Left ventricle myocardium superior (tissue), 1 donor: Measurements from ENCODE around the gene BCAS3. TPM values are rescaled to one million over a fixed set of nuclear protein-coding genes. Genes with fewer than 3 reads are reported as not detected.
A peak's percentile ranks its signal among the peaks of the same experiment; 100 is the strongest.
"Not testable (repeated sequence)": the region's sequence is repeated elsewhere in the genome, so short reads cannot be mapped to it uniquely, and the experiment has no call there.

Experiments used
- ATAC-seq: fragments of 200-7000 bp; cut with Tn5 transposase; one replicate; pipeline ENCODE4 v1.9.1; 2020; ENCODE audit warnings: mild to moderate bottlenecking, moderate library complexity
- DNase-seq: peaks from one replicate; pipeline ENCODE4 v3.0.0-alpha.2; 2020
- intact Hi-C: fragments of 100-400 bp; cut with micrococcal nuclease; formaldehyde crosslinking; loops from one replicate; pipeline ENCODE4 v1.11.0; 2022
- total RNA-seq: library from RNA; stranded (reverse); fragmentation: NEBNext Ultra II Directional; extraction: Animal tissue kit (Norgen Biotek cat#: 25700); gene quantifications from one replicate; pipeline ENCODE4 v1.2.1, GENCODE V29; 2021
- donor health status: DM: no; HTN: yes; CAD: no; lungs with severe emphysema.

The BCAS3 gene
- total RNA-seq, 1 donor from 2014 or later: 15.9 TPM

- no peak for ATAC-seq
- intact Hi-C loops: no loop called here
- no peak for DNase-seq
These were observed 269.9 kb downstream of the BCAS3 start for GRCh38 chr17:60947543-60947942.

- intact Hi-C loops: no loop called here
- no peak for DNase-seq
- no peak for ATAC-seq
These were observed 275.1 kb downstream of the BCAS3 start for GRCh38 chr17:60952747-60953146.

GRCh38 chr17:60959011-60959410 is 281.4 kb downstream of the BCAS3 start:
- intact Hi-C loops: no loop called here
- DNase-seq: no peak
- no peak for ATAC-seq

- DNase-seq (no peak), ATAC-seq (no peak)
- intact Hi-C loops: no loop called here
These were observed 282.0 kb downstream of the BCAS3 start for GRCh38 chr17:60959696-60960095.

GRCh38 chr17:60960398-60961065 is 282.9 kb downstream of the BCAS3 start:
- no peak for ATAC-seq
- no peak for DNase-seq
- intact Hi-C loops: no loop called here

GRCh38 chr17:60964160-60964559 is 286.5 kb downstream of the BCAS3 start:
- ATAC-seq (no peak), DNase-seq (no peak)
- intact Hi-C loops: no loop called here

- no peak for ATAC-seq
- DNase-seq: no peak
- intact Hi-C loops: no loop called here
These were observed 290.6 kb downstream of the BCAS3 start for GRCh38 chr17:60968266-60968665.

- ATAC-seq (no peak), DNase-seq (no peak)
- intact Hi-C loops: no loop called here
These were observed 291.9 kb downstream of the BCAS3 start for GRCh38 chr17:60969500-60970037.

- DNase-seq (no peak), ATAC-seq (no peak)
- intact Hi-C loops: no loop called here
These were observed 293.1 kb downstream of the BCAS3 start for GRCh38 chr17:60970741-60971140.

- no peak for DNase-seq
- peak; percentile 47 for ATAC-seq
- intact Hi-C loops: no loop called here
These were observed 294.1 kb downstream of the BCAS3 start for GRCh38 chr17:60971515-60972369.

- DNase-seq, ATAC-seq, intact Hi-C loops: not testable (repeated sequence)
These were observed 299.2 kb downstream of the BCAS3 start for GRCh38 chr17:60976861-60977260.

GRCh38 chr17:60989379-60989778 is 311.7 kb downstream of the BCAS3 start:
- DNase-seq: no peak
- ATAC-seq: no peak
- intact Hi-C loops: no loop called here

GRCh38 chr17:60989846-60990245 is 312.2 kb downstream of the BCAS3 start:
- DNase-seq (no peak), ATAC-seq (no peak)
- intact Hi-C loops: no loop called here

- no peak for DNase-seq
- intact Hi-C loops: no loop called here
- no peak for ATAC-seq
These were observed 315.8 kb downstream of the BCAS3 start for GRCh38 chr17:60993497-60993896.

GRCh38 chr17:60995680-60996079 is 318.0 kb downstream of the BCAS3 start:
- intact Hi-C loops: no loop called here
- no peak for ATAC-seq
- no peak for DNase-seq

- intact Hi-C loops: loop anchor here (10.0 kb wide), 1 partner anchor 384 kb away; no protein-coding TSS in a partner anchor
- no peak for ATAC-seq
These were observed 323.3 kb downstream of the BCAS3 start for GRCh38 chr17:61000911-61001310.

GRCh38 chr17:61002316-61002736 is 324.7 kb downstream of the BCAS3 start:
- DNase-seq (no peak), ATAC-seq (peak; percentile 25)
- intact Hi-C loops: loop anchor here (10.0 kb wide), 1 partner anchor 382 kb away; no protein-coding TSS in a partner anchor

More at GRCh38 chr17:61000911-61001310, 323.3 kb downstream of the BCAS3 start:
- DNase-seq: no peak

GRCh38 chr17:61005358-61005757 is 327.7 kb downstream of the BCAS3 start:
- ATAC-seq (peak; percentile 25), DNase-seq (peak; percentile 35)
- intact Hi-C loops: loop anchor here (10.0 kb wide), 1 partner anchor 379 kb away; no protein-coding TSS in a partner anchor

- DNase-seq, ATAC-seq: not testable (repeated sequence)
- intact Hi-C loops: loop anchor here (10.0 kb wide), 1 partner anchor 379 kb away; no protein-coding TSS in a partner anchor
These were observed 328.3 kb downstream of the BCAS3 start for GRCh38 chr17:61005958-61006357.

GRCh38 chr17:61007980-61008379 is 330.3 kb downstream of the BCAS3 start:
- intact Hi-C loops: loop anchor here (10.0 kb wide), 1 partner anchor 377 kb away; no protein-coding TSS in a partner anchor
- no peak for DNase-seq
- ATAC-seq: peak; percentile 65
